ENCODE results near the gene ROR2.

DNA sequence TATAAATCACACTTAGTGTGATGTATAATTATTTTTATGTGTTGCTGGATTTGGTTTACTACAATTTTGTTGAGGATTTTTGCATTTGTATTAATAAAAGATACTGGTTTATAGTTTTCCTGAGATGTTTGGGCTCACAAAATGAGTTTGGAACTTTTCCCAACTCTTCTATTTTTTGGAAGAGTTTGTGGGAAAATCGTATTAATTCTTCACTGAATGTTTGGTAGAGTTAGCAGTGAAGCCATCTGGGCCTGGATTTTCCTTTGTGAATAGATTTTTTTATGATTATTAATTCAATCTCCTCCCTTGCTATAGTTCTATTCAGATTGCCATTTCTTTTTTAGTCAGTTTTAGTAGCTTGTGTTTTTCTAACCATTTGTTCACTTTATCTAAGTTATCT lies 324.7 kb downstream of the ROR2 start:
- TF ChIP-seq TCF12 (IDR thresholded peaks at IDR 0.05; ENCODE audit: low read depth), result no peak
- no peak for TF ChIP-seq TAF1 (IDR thresholded peaks at IDR 0.05; ENCODE audit: low read depth)
- no peak for TF ChIP-seq RAD21 (IDR thresholded peaks at IDR 0.05; ENCODE audit: low read depth)
- no peak for TF ChIP-seq CREB1 (IDR thresholded peaks at IDR 0.05; ENCODE audit: low read depth)
- TF ChIP-seq ZBTB7A (IDR thresholded peaks at IDR 0.05; ENCODE audit: low read depth), result no peak
- no peak for TF ChIP-seq EP300 (IDR thresholded peaks at IDR 0.05; ENCODE audit: borderline replicate concordance)
- TF ChIP-seq CEBPB (IDR thresholded peaks at IDR 0.05), result no peak
- TF ChIP-seq, protein P1, sequence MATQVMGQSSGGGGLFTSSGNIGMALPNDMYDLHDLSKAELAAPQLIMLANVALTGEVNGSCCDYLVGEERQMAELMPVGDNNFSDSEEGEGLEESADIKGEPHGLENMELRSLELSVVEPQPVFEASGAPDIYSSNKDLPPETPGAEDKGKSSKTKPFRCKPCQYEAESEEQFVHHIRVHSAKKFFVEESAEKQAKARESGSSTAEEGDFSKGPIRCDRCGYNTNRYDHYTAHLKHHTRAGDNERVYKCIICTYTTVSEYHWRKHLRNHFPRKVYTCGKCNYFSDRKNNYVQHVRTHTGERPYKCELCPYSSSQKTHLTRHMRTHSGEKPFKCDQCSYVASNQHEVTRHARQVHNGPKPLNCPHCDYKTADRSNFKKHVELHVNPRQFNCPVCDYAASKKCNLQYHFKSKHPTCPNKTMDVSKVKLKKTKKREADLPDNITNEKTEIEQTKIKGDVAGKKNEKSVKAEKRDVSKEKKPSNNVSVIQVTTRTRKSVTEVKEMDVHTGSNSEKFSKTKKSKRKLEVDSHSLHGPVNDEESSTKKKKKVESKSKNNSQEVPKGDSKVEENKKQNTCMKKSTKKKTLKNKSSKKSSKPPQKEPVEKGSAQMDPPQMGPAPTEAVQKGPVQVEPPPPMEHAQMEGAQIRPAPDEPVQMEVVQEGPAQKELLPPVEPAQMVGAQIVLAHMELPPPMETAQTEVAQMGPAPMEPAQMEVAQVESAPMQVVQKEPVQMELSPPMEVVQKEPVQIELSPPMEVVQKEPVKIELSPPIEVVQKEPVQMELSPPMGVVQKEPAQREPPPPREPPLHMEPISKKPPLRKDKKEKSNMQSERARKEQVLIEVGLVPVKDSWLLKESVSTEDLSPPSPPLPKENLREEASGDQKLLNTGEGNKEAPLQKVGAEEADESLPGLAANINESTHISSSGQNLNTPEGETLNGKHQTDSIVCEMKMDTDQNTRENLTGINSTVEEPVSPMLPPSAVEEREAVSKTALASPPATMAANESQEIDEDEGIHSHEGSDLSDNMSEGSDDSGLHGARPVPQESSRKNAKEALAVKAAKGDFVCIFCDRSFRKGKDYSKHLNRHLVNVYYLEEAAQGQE (IDR thresholded peaks at IDR 0.05; ENCODE audit: low read depth), result no peak
- TF ChIP-seq TEAD4 (IDR thresholded peaks at IDR 0.05), result no peak
- TF ChIP-seq EGR1 (IDR thresholded peaks at IDR 0.05), result no peak

Measured in Ishikawa (cell line).